GM03348 (cell line): ENCODE data around the gene NDUFS6.
"Not testable (repeated sequence)": the region's sequence is repeated elsewhere in the genome, so short reads cannot be mapped to it uniquely, and the experiment has no call there.

Source experiments
- DNase-seq: peaks from one replicate; pipeline ENCODE4 v3.0.0; 2012; ENCODE audit warnings: low spot score

Gene NDUFS6

GRCh38 chr5:1834022-1834551 lies 32.9 kb downstream of the NDUFS6 start:
- no peak for DNase-seq

- DNase-seq = no peak
Measured at GRCh38 chr5:1834721-1835429, 33.7 kb downstream of the NDUFS6 start.

GRCh38 chr5:1835431-1835830 lies 34.2 kb downstream of the NDUFS6 start:
- DNase-seq = no peak

- no peak for DNase-seq
Measured at GRCh38 chr5:1836176-1836890, 35.1 kb downstream of the NDUFS6 start.

GRCh38 chr5:1836891-1837880 lies 36.0 kb downstream of the NDUFS6 start:
- no peak for DNase-seq

GRCh38 chr5:1838013-1838412 lies 36.8 kb downstream of the NDUFS6 start:
- no peak for DNase-seq

- no peak for DNase-seq
Measured at GRCh38 chr5:1840071-1840547, 38.9 kb downstream of the NDUFS6 start.

GRCh38 chr5:1840741-1841521 lies 39.7 kb downstream of the NDUFS6 start:
- DNase-seq = no peak

- no peak for DNase-seq
Measured at GRCh38 chr5:1842004-1842819, 41.0 kb downstream of the NDUFS6 start.

GRCh38 chr5:1843761-1844160 lies 42.6 kb downstream of the NDUFS6 start:
- not testable (repeated sequence) for DNase-seq

GRCh38 chr5:1844708-1845436 lies 43.7 kb downstream of the NDUFS6 start:
- DNase-seq = no peak

- DNase-seq = no peak
Measured at GRCh38 chr5:1845696-1846095, 44.5 kb downstream of the NDUFS6 start.

GRCh38 chr5:1846583-1846982 lies 45.4 kb downstream of the NDUFS6 start:
- DNase-seq = no peak

- DNase-seq = no peak
Measured at GRCh38 chr5:1847056-1847455, 45.8 kb downstream of the NDUFS6 start.

- no peak for DNase-seq
Measured at GRCh38 chr5:1847611-1848010, 46.4 kb downstream of the NDUFS6 start.

GRCh38 chr5:1850324-1851154 lies 49.3 kb downstream of the NDUFS6 start:
- no peak for DNase-seq

- DNase-seq = no peak
Measured at GRCh38 chr5:1851290-1851934, 50.2 kb downstream of the NDUFS6 start.

- no peak for DNase-seq
Measured at GRCh38 chr5:1852324-1852947, 51.2 kb downstream of the NDUFS6 start.
